ENCODE results near the gene MASP2.
"Not testable (repeated sequence)": the region's sequence is repeated elsewhere in the genome, so short reads cannot be mapped to it uniquely, and the experiment has no call there.

The MASP2 gene

GRCh38 chr1:11037019-11037739 is 9.9 kb downstream of the MASP2 start:
- DNase-seq: not testable (repeated sequence)

- DNase-seq: no peak
These were observed 15.3 kb downstream of the MASP2 start for GRCh38 chr1:11031624-11032262.

GRCh38 chr1:11030865-11031264 is 16.2 kb downstream of the MASP2 start:
- no peak for DNase-seq

GRCh38 chr1:11028018-11028417 is 19.0 kb downstream of the MASP2 start:
- no peak for DNase-seq

GRCh38 chr1:11027316-11027715 is 19.7 kb downstream of the MASP2 start:
- no peak for DNase-seq

- DNase-seq: no peak
These were observed 20.1 kb downstream of the MASP2 start for GRCh38 chr1:11026903-11027302.

- DNase-seq: no peak
These were observed 21.0 kb downstream of the MASP2 start for GRCh38 chr1:11026052-11026451.

GRCh38 chr1:11025618-11026017 is 21.4 kb downstream of the MASP2 start:
- no peak for DNase-seq

- no peak for DNase-seq
These were observed 22.2 kb downstream of the MASP2 start for GRCh38 chr1:11024874-11025203.

- no peak for DNase-seq
These were observed 22.7 kb downstream of the MASP2 start for GRCh38 chr1:11024154-11024873.

GRCh38 chr1:11023201-11023600 is 23.8 kb downstream of the MASP2 start:
- no peak for DNase-seq

- DNase-seq: no peak
These were observed 27.1 kb downstream of the MASP2 start for GRCh38 chr1:11019971-11020370.

- DNase-seq: not testable (repeated sequence)
These were observed 27.7 kb downstream of the MASP2 start for GRCh38 chr1:11019358-11019757.

- no peak for DNase-seq
These were observed 33.9 kb downstream of the MASP2 start for GRCh38 chr1:11013160-11013531.

- peak; percentile 89 for DNase-seq
These were observed 34.5 kb downstream of the MASP2 start, which contains the start of gene TARDBP for GRCh38 chr1:11012260-11013159. TSS of gene TARDBP (plus strand) at chr1:11012654. CDS start at chr1:11013728, 1,074 bp downstream.

GRCh38 chr1:11000526-11000925 is 46.5 kb downstream of the MASP2 start:
- DNase-seq: no peak

- no peak for DNase-seq
These were observed 50.9 kb downstream of the MASP2 start for GRCh38 chr1:10996100-10996499.

- no peak for DNase-seq
These were observed 54.2 kb downstream of the MASP2 start for GRCh38 chr1:10992864-10993263.

- not testable (repeated sequence) for DNase-seq
These were observed 55.0 kb downstream of the MASP2 start for GRCh38 chr1:10992004-10992403.

GRCh38 chr1:10990828-10991227 is 56.2 kb downstream of the MASP2 start:
- DNase-seq: no peak

- not testable (repeated sequence) for DNase-seq
These were observed 57.0 kb downstream of the MASP2 start for GRCh38 chr1:10989920-10990516.

- DNase-seq: no peak
These were observed 57.9 kb downstream of the MASP2 start for GRCh38 chr1:10989095-10989494.
